Kidney capillary endothelial cell (primary cell): ENCODE data around the gene KNCN.

ENCODE experiments used
- DNase-seq: peaks from one replicate; pipeline ENCODE4 v3.0.0-alpha.2; 2018; ENCODE audit warnings: low spot score

Gene KNCN

GRCh38 chr1:46543761-46544560, 7.5 kb downstream of the KNCN start:
- no peak for DNase-seq

GRCh38 chr1:46543382-46543760, 8.1 kb downstream of the KNCN start:
- no peak for DNase-seq

DNA sequence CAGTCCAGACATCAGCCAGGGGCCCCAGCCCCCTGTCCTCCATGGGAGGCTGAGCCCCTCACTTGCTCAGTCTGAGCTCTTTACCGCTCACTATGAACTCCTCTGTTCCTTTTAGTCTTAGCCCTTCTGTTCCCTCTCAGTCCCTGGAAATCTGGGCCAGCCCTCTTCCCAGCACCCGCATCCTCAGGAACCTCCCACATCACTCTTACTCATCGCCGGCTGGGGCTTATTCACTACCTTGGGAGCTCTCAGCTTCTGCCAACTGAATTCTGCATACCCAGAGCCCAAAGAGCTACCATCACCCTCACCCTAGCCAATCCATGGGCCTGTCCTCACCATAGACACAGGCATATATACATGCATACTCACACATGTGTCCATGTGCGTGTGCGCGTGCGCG, 11.5 kb downstream of the KNCN start:
- DNase-seq, result peak; percentile 44

DNA sequence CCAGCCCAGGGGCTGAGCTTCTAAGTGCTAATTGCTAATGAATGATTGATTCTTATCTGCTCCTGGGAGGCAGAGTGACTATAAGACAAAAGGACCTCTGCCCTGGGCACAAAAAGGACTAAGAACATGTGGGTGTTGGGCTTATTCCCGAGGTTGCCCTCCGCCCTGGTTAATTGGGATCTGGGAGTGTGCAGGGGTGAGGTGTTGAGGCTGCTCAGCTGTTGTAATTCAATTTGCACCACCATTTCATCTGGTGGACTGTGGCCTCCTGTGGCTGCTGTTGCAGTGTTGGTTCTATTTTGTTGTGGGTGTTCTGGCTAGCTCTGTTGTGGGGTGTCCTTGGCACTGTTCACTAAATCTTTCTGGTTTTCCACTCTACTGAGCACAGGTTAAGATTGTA, 13.3 kb downstream of the KNCN start:
- DNase-seq, result no peak

GRCh38 chr1:46537651-46538050, 13.8 kb downstream of the KNCN start:
- DNase-seq, result no peak

- DNase-seq, result no peak
These were observed 14.9 kb downstream of the KNCN start for GRCh38 chr1:46536527-46536926.

GRCh38 chr1:46535063-46535462, 16.4 kb downstream of the KNCN start:
- no peak for DNase-seq

- no peak for DNase-seq
These were observed 18.1 kb downstream of the KNCN start for GRCh38 chr1:46533179-46533864.

DNA sequence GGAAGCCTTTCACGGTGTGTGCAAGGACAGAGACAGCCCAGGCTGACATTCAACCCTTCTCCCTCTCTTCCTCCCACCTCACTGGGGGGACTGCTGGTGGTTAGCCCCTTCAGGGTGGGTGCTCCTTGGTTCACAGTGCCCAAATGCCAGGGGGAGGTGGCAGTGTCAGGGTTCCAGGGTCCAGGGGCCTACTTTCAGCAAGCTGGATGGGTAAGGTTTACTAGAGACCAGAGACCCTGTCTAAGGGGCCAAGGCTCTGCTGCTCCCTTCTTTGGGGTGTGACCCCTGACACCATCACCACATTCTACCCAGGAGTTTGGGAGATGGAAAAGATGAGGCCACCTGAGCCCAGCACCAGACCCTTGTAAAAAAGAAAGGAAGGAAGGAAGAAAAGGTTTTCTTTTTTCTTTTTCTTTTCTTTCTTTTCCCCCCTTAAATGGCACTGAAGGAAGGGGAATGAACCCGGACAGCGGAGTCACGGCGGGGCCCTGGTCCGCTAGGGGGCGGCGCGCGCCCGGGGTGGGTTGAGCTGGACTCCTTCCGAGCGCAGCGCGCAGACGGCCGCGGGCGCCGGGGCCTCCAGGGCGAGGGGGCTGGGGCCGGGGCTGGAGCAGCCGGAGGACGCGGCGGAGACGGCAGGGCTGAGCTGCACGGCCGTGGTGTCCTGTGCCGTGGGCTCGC, 18.8 kb downstream of the KNCN start:
- peak; percentile 48 for DNase-seq

GRCh38 chr1:46532095-46532494, 19.4 kb downstream of the KNCN start:
- no peak for DNase-seq

DNA sequence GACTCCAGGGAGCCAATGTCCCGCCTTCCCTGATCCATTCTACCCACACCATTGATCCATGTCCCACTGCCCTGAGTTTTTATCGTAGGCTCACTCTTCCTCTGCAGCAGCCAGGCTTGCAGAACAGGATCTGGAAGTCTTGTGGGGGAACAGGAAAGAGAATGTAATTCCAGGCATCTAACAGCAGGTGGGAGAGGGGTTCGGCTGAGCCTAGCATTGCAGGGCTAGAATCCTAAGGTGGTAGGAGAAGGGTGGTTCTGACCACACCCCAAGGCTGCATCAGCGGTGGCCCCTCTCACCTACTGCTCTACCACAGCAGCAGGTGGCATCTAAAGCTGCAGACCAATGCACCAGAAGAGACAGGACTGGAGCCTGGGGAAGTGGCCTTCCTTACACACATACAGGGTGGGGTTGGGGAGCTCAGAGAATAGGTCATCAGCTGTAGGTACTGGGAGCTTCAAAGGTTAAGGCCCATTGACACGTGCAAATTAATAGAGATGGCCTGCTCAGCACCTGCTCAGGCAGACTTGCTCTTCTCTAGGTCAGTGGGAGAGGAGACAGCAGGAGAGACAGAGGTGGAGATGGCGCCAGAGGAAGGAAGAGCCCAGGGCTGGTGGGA, 20.5 kb downstream of the KNCN start:
- DNase-seq, result no peak

DNA sequence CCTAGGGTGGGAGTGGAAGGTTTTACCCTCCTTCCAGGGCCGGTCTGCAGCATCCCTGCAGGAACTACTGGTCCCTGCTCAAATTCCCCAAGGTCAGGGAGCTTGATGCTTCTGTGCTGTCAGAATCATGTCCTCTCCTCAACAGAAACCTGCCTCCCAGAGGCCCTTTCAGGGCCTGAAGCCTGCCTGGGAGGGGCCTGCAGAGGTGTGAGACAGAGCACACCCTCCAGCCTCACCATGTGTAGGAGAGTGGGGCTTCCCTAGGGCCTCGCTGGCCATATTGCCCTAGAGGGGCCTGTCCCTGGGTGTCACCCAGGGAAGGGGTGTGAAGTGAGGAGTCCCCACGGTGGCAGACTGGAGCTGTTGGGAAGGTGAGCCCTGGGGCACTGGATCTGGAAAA, 21.1 kb downstream of the KNCN start:
- DNase-seq, result no peak

DNA sequence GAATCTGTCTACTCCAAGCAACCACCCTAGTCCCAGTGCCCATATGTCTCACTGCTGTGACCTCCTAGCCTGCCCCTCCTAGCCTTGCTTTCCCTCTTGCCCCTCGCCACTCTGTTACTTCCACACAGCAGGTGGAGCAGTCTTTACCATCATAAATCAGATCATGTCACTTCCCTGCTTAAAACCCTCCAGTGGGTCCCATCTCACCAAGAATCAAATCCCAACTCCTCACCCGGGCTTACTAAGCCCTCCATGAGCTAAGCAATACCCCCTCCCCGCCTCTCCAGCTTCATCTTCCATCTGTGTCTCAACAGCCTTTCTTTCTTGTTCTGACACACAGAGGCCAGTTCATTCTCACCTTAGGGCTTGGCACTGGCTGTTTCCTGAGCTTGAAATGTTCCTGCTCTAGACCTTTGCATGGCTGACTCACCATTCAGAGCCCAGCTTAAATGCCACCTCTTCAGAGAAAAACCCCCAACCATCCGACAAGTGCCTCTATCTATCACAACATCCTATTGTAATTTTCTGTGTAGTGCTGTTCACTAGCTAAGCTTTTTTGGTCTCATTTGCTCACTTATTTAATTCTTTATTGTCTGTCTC, 22.3 kb downstream of the KNCN start:
- DNase-seq, result no peak

DNA sequence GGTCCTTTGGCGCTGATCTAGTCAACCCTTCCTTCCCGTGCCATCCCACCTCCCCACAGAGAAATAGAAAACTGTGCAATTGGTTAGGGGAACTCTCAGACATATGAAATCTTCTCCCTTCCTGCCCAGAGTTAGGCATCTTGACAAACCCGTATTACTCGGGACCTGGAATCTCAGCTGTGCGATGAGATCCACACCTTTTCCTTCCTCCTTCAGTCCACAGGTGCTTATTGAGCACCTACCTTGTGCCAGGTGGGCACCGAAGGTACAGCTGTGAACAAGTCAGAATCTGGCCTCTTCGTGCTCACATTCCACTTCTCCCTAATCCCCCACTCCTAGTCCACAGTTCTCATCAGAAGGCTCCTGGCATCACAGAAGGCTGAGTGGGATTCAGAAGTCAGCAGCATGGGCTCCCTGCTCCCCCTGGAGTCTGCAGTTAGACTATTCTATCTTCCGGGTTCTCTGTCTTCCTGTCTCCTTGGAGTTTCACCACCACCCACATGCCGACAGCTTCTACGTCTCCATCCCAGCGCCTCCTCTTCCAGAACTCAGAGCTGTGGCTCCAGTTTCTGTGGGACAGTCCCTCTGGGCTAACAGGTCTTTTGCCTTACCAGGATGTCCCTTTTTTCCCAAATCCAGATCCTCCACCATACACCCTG, 23.0 kb downstream of the KNCN start:
- DNase-seq, result no peak

GRCh38 chr1:46527474-46528296, 23.8 kb downstream of the KNCN start:
- DNase-seq, result peak; percentile 73

DNA sequence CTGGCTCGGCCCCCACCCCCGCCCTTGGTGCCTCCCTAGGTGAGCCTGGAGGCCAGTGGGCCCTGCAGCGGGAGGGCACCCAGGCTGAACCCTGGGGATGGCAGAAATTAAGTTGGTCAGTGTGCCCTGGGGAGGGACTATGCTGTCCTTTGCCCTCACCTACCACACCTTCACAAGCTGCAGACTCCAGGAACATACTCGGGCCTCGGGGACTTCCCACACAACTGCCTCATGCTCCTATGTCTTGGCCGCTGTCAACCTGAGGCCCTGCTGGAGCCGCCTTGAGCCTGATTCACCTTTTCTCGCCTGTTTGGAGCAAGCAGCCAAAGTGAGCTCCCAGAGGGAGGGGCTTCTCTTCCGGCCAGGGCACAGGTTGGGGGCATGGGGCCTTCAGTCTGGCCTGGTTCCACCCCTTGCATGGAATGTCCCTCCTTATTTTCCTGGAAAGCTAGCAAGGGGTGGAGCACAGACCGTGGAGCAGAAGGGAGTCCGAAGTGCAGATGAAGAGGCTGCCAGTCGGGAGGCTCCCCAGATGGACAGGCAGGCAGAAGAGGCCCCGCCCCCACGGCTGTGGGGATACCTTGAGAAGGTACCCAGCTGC, 24.7 kb downstream of the KNCN start:
- DNase-seq, result no peak

DNA sequence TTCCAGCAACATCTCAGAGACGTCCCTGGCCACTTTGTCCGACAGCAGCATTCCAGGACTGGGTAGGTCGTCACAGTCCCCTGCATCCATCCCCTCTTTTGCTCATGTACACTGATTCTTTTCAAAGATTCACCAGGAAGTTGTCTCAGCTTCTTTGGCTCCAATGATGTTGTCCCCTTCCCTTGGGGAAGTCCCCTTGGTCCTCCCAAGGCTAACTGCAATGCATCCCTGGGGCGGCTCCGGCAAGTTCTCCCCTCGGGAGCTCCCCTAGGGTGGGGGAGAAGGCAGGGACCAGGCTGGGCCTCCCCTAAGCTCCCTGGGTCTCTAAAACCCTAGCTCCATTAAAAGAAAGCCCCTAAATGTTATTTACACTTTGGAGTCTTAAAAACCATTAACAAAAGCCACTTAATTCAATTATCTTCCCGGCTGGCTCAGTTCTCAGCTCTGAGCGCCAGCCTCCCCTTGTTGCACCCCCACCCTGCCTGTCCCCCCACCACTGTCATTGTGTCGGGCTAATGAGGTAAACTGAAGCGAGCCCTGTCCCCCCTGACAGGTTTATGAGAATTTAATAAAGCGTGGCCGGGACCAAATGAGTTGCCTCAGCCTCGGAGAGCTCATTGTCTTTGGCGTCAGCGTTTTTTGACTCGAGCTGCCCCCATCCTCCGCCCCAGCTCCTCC, 25.3 kb downstream of the KNCN start:
- no peak for DNase-seq

DNA sequence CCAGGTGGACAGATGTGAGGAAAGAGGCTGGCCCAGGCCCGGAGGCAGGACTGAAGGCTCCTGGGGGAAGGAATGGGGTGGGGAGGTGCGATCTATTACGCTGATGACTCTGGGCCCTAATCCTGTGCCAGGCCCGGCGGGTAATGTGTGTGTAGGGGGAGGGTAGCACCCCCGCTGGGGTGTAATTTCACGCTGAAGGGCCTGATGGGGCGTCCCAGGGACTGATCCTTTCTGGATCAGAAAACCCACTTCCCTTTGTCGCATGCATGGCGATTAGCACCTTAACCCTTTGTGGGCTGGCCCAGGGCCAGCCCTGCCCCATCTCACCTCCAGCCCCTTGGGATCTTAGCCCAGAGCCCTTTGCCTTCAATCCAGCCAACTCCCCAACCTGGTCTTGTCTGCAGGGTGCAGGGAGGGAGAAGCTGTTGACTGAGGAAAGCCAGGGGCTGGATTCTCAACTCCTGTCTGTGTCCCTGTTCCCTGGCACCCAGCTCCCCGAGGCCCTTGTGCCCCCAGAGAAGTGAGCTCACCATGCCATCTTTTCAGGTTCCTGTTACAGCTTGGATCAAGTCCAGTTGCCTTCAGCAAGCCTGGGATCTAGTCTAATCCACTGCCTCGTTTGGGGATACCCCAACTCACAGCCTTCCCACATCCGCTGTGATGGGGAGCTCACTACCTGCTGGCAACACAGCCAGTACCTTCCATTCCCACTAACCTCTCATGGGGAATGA, 26.0 kb downstream of the KNCN start:
- DNase-seq, result no peak

DNA sequence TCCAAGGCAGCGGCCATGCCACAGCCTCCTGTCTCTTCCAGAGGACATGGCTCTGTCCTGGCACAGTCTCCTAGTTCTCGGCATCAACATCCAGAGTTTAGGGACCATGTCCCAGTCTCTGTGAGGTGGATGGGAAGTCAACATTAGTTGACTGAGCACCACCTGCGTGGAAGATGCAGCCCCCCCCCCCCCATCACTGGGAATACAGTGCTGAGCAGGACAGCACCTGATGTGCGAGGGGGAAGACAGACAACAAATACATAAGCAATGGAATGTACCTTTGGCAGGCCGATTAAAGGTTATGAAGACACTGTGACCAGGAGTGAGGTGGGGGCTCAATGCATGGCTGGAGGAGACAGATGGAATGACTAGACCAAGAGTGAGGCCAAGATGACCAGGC, 26.6 kb downstream of the KNCN start:
- DNase-seq, result no peak
